GM21367 (cell line): ENCODE results near the gene LRRN3.
"Not testable (repeated sequence)": the region's sequence is repeated elsewhere in the genome, so short reads cannot be mapped to it uniquely, and the experiment has no call there.

Source experiments
- ATAC-seq: cut with Tn5 transposase; IDR thresholded peaks from one replicate; pipeline ENCODE4 v1.9.1; 2021; ENCODE audit not compliant: unreplicated experiment

LRRN3 gene

GRCh38 chr7:111090846-111091245 lies at the start of gene LRRN3:
LRRN3 (plus strand) TSS chr7:111091127; CDS start chr7:111122773, 31,646 bp downstream.
- ATAC-seq: no peak

- ATAC-seq: no peak
Observed at GRCh38 chr7:111041577-111041976, 49.4 kb upstream of the LRRN3 start.

GRCh38 chr7:111042842-111043241 lies 48.1 kb upstream of the LRRN3 start:
- no peak for ATAC-seq

GRCh38 chr7:111043561-111043960 lies 47.4 kb upstream of the LRRN3 start:
- ATAC-seq: peak; percentile 81

GRCh38 chr7:111045449-111045848 lies 45.5 kb upstream of the LRRN3 start:
- no peak for ATAC-seq

GRCh38 chr7:111047595-111047994 lies 43.3 kb upstream of the LRRN3 start:
- no peak for ATAC-seq

- no peak for ATAC-seq
Observed at GRCh38 chr7:111049971-111050680, 40.8 kb upstream of the LRRN3 start.

GRCh38 chr7:111050875-111051416 lies 40.0 kb upstream of the LRRN3 start:
- no peak for ATAC-seq

- ATAC-seq: no peak
Observed at GRCh38 chr7:111051832-111052231, 39.1 kb upstream of the LRRN3 start.

- ATAC-seq: no peak
Observed at GRCh38 chr7:111053035-111053434, 37.9 kb upstream of the LRRN3 start.

GRCh38 chr7:111056371-111056770 lies 34.6 kb upstream of the LRRN3 start:
- ATAC-seq: no peak

- no peak for ATAC-seq
Observed at GRCh38 chr7:111057066-111057465, 33.9 kb upstream of the LRRN3 start.

- no peak for ATAC-seq
Observed at GRCh38 chr7:111059833-111060232, 31.1 kb upstream of the LRRN3 start.

- ATAC-seq: no peak
Observed at GRCh38 chr7:111063166-111063565, 27.8 kb upstream of the LRRN3 start.

GRCh38 chr7:111067251-111067650 lies 23.7 kb upstream of the LRRN3 start:
- no peak for ATAC-seq

- ATAC-seq: no peak
Observed at GRCh38 chr7:111067682-111068081, 23.2 kb upstream of the LRRN3 start.

GRCh38 chr7:111068618-111069017 lies 22.3 kb upstream of the LRRN3 start:
- no peak for ATAC-seq

GRCh38 chr7:111071556-111071955 lies 19.4 kb upstream of the LRRN3 start:
- ATAC-seq: no peak

GRCh38 chr7:111072658-111073057 lies 18.3 kb upstream of the LRRN3 start:
- ATAC-seq: not testable (repeated sequence)

- ATAC-seq: no peak
Observed at GRCh38 chr7:111074071-111074747, 16.7 kb upstream of the LRRN3 start.

GRCh38 chr7:111074748-111075146 lies 16.2 kb upstream of the LRRN3 start:
- ATAC-seq: no peak

- no peak for ATAC-seq
Observed at GRCh38 chr7:111075498-111075897, 15.4 kb upstream of the LRRN3 start.
